SKM-1 (cell line): ENCODE data around the gene OTUD4.
"Not testable (repeated sequence)": the region's sequence is repeated elsewhere in the genome, so short reads cannot be mapped to it uniquely, and the experiment has no call there.

Experiments used
- DNase-seq: peaks from one replicate; lab custom pipeline; 2025; ENCODE audit not compliant: unreplicated experiment; lab: John Stamatoyannopoulos, UW

Gene OTUD4

DNA sequence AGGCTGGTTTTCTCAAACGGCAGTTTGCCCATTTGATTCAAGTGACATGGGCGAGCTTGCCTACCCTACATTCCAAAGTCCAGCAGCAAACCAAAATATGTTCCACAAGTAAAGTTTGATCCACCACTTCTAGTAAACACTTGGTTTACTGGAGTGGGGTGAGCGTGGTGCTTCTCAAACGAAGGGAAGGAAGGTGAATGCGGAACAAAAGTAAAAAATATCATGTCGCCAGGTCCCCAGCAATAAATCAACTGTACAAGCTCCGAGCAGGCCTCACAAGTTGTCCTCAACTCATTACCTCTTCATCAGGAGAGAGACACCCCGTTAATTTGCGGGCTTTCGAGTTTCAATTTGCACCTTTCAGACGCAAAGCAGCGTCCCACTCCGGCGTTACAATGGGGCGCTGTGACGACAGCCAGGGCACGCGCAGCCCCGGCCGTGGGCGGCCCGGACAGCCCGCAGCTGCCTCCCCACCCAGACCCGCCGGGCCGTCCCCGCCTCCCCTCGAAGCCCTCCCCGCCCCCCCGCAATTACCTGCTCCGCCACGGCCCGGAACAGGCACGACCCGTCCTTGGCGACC is 1.0 kb downstream of the OTUD4 start:
- DNase-seq, result peak; percentile 16

DNA sequence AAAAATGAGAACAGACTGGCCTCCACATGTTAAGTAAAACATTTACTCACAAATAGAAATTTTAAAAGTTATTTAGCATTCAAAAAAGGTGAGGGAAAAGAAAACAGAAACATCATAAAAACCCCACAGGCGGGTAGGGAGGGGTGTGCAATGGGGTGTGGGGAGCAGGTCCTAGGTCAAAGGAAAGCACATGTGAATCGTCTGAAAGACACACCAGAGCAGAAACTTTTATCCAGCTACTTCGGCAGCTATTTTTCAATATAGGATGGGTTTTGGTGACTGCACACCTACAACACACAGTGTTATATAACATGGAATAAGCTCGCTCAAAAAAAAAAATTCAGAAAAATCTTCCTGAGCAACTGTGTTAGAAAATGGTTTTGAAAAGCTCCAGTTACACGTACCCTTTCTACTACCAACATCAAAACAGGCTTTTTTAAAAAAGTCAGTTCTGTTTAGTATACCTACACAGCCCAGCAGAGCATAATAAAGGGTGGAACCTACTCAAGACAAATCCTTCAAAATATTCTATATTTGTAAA is 1.6 kb downstream of the OTUD4 start:
- DNase-seq, result no peak

DNA sequence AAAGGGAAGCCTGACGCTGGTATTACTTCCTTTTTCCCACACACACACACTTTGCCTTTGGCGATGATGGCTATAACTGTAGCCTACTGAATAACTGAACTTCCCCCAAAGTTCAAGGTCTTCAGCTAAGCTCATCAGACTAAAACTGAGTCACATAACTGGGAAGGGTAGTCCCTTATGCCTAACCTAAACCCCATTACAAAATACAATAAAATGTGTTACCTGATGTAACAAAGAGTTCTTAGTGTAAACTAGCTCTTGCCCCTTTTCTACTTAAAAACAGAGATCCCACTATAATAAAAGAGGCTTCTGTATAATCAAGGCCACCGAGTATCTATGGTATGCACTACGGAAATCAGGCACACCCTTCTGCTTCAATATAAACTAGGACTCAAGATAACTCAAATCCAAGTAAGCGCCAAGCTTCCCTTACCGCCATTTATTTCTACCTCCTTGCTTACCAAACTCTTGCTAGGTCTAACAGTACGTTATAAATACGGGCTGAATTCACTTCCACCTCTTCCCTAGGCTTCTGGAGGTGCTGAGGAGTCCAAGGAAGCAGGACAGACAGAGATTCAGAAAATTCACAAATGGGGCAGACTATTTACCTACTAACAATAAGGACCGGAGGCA is 2.4 kb downstream of the OTUD4 start:
- DNase-seq, result peak; percentile 55

DNA sequence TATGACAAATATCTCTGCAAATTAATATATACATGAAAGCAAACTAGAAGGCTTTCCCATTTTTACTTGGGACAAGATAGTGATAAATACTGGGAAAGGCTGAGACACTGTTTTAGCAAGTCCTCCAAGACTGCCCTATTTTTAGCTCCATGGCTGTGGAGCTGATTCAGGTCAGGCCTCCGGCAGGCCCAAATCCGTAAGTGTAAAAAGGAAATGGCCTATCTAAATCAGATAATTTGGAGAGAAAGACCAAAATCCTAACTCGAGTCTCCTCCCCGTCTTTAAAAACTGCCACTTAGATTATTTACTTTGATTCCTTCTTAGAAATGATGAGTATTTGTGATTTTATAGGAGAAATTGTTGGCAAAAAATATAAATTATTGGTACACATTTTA is 2.9 kb downstream of the OTUD4 start:
- DNase-seq, result no peak

DNA sequence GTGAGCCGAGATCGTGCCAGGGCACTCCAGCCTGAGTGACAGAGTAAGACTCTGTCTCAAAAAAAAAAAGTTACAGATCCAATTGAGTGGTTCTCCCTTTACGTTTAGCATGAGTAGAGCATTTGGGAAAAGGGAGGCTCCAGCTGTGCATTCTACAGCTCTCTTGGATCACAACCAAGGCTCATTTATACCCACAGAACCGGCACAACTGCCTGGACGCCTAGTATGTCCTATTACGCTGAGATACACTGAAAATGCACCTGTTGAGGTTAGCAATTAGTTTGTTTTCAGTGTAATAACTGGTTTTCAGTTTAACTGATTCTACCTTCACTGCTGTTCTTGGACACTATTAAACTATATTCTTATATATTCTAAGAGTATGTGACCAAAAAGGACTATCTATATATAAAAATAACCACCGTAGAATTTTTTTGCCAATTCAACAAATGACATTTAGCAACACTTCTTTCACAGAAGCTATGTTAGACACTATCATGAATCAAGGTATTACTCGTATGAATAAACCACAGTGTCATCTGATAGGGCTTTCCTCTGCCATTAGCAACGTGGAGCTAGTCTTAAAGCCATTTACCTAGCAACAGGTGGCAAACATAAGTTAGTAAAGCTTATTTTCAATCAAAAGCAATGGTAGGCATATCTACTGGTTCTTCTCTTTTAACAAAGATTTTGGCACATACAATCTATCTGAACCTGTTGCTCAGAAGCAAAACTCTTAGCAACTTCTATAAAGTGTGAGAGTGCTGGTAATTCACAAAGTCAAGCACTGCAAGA is 3.6 kb downstream of the OTUD4 start:
- no peak for DNase-seq

DNA sequence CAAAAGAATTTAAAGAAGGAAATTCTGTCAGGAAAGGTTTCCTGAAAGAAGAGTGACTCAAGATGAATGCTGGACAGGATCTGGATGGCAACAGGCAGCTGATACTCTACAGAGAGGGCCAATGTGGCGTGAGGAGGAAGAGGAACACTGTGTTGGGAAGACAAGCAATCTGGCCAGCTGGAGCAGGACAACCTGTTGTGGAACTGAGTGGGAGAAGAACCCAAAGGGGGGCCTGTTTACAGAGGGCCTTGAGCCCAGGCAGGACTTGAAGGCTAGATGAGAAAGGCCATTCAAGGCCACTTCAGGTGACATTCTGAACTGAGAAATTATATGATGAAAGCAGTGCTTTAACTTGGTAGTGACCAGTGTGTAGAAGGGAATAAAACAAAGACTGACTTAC is 8.5 kb downstream of the OTUD4 start:
- DNase-seq, result no peak

DNA sequence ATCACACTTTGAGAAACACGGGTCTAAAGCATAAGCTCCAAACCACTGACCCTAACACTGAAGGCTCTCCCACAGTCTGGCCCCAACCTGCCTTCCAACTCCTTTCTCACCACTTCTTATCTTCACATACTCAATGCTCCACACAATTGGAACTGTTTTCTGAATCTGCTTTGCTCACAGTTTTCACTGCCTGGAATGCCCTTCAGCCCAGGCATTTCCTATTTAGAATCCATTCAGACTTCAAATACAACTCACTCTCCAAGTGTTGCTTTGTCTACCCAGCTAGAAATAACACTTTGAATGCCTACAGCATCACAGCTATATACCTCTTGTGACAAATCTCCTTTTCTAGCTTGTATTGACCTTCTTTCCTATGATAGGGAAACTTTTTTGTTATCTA is 10.2 kb downstream of the OTUD4 start:
- no peak for DNase-seq

DNA sequence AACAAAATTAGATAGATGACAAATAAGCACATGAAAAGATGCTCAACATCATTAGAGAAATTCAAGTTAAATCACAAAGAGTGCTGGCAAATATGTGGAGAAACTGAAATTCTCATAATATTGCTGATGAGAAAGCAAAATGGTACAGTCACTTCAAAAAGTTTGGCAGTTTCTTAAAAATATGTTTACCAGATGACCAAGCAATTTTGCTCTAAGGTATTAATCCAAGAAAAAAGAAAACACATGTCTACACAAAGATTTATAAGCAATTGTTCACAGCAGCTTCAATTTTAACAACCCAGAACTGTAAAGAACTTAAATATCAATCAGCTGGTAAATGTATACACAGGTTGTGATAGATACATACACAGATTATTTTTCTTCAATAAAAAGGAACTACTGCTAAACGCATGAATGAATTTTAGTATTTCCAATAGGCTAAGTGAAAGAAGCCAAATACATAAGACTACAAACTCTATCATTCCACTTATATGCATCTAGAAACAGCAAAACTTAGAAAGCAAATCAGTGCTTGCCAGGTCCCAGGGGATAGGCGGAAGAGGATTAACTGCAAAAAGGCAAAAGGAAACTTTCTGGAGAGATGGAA is 11.7 kb downstream of the OTUD4 start:
- no peak for DNase-seq

DNA sequence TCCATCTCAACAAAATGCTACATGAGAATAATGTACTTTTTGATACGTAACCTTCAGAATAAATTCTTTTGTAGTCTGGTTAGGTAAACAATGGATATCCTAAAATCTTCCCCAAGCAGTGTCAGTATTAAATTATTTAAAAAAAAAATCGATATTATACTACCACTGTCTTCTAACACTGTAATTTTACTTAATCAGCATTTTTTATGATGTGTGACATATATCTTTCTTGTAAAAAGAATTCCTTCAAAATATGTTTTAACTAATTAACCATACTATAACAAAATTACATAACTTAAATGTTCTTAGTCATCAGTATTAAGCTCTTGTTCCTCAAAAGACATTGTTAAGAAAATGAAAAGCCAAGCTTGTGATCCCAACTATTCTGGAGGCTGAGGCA is 12.5 kb downstream of the OTUD4 start:
- DNase-seq, result no peak

DNA sequence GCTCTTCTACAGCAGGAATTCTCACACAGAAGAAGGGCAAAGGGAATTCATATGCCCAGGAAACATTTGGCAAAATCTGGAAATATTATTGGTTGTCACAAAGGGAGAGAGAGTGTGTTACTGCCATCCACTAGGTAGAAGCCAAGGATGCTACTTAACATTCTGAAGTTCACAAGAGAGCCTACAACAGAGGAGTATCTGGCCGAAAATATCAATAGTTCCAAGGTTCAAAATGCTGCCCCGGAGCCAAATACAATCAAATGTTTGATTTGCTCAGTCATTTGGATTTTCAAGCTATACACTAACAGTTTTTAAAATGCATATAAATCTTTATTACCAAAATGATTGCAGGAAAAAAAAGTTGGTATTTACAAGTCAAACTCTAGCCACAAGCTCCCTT is 18.8 kb downstream of the OTUD4 start:
- DNase-seq, result no peak

DNA sequence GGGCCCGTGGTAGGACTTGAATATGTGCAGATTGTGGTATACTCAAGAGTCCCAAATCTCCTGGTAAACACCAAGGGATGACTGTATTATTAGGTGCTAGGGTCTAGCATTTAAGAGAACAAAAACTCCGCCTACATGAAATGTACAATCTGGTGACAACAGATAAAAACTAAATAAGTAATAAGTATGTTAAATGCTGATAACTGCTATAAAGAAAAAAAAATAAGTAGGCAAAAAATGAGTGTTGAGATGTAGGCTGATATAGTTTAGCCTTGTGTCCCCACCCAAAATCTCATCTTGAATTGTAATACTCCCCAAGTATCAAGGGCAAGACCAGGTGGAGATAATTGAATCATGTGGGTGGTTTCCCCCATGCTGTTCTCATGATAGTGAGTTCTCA is 23.4 kb downstream of the OTUD4 start:
- no peak for DNase-seq

DNA sequence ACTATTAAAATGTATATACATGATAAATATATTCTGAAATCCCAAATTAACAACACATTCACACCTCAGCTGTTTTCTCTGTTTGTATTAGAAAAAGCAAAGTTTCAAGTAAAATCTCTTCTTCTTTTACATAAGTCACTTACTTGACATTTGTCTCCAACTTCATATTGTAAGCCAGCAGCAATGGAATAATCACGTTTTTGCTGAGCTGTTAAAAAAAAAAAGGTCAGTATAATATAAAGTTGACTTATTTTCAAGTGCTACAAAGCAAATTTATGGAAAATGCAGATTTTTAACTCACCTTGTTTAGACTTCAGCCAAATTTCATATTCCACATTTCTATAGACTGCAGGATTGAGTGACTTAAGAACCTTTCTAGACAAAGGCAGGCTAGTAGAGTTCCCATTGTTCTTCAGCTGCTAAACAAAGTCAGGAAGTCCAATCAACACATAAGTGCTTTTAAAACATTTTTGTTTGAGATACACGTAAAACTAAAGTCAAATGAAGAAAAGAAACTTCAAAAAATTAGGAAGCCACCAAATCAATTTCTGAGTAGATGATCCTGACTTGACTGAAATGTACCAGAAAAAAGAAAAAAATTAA is 25.0 kb downstream of the OTUD4 start:
- no peak for DNase-seq

DNA sequence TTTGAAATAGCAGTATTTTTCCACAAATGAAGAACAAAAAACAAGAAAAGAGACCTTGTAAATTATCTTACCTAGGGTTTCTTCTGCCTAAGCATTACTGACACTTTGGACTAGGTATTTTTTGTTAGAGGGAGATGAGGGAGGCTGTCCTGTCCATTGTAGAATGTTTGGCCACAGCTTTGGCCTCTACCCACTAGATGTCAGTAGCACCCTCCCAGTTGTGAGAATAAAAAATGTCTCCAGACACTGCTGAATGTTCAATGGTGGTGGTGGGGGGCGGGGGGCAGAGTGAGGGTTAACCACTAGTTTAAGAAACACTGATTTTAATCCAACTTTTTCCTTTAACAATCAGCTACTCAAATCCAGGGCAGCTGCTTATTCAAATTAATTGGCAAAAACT is 25.8 kb downstream of the OTUD4 start:
- DNase-seq, result no peak

DNA sequence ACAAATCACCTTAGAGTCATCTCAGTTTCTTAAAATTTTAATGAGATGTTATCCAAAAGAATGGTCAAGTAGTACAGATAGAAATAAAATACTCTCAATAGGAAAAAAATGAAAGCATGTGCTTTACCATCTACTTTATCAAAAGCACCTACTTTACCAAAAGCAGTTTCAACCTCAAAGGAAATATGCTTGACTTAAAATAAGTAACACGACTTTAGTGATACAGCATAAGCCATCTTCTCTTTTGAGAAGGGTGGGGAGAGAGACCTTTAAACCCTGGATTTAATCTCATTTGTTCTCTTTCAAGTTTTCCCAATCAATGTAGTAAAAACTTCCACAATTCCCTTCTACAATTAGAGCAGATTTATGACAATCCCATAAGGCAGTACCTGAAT is 26.5 kb downstream of the OTUD4 start:
- DNase-seq, result no peak

DNA sequence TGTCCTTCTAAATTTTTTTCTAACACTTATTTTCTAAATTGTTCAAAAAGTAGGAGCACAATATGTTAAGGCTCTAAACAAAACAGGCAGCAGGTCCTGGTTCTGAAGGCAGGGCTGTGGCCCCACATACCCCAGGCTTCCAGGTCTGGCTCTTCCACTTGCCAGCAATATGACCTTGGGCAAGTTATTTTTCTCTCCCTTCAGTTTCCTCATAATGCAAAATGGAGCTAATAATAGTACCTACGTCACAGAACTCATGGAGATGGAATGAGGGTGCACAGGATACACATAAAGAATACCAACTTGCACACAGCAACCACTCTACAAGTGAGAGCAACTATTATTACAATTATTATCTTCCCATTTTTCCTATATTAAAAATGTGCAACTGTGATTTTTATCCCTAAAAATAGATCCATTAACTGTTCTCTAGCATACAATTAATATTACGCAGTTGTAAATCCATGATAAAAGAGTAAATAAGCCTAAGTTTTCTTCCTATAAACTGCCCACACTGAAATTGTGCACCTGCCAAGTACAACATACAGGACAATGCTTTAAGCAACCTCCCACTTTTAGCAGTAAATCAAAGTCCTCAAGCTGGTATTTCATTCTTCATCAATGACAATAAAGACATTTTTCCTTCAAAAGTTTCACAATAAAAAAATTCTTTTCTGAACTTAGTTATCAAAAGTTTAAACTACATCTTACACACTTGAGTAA is 27.0 kb downstream of the OTUD4 start:
- no peak for DNase-seq

DNA sequence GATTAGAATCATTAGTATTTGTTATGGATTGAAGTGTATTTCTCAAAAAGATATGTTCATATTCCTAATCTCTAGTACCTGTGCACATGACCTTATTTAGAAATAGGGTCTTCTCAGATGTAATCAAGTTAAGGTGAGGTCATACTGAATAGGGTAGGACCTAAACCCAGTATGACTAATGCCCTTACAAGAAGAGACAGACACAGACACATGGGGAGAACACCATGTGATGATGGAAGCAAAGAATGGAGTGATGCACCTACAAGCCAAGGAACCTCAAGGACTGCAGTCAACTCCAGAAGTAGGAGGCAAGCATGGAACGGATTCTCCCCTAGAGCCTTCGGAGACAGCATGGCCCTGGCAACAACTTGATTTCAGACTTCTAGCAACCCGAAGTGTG is 31.4 kb downstream of the OTUD4 start:
- DNase-seq, result no peak

DNA sequence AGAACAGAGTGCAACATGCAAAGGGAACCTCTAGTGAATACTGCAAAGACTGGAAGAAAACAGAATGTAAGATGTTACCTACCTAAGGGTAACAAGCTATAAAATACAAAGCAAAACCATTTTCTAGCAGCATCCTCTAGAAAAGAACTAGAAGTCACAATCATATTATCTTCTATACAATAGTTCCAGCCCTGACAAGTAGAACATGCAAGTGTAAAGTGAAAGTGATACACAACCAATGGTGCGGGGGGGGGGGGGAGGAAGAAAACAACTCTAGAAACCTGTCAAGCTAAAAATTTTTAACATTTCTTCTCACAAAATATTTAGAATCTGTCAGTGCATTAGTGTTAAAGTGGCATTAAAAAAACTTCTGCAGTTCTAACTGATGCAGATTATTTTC is 44.2 kb downstream of the OTUD4 start:
- DNase-seq, result not testable (repeated sequence)

DNA sequence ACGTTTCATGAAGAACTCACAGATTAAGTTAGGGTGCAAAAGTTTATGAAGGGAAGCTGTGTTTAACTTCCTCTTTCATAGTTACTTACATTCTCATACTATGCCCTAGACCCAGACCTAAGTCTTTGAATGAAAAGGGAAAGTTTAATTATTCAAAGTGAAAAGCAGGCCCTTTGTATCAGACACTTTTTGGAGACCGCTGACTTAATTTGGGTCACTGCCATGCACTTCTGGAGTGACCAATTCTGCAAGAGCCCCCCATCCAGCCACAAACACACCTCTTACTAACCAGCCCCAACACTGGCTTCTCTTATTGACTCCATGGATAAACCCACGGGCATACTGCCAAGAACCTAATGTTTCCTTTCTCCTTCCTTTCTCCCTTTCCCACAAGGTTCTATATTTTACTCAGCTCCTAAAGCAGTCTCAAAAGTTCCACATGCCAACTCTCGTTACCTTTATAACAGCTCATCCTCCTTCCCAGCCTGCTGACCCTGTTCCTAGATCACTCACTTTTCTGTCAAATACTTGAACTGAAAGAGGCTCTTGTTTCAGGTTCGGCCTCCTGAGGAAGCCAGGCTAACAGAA is 47.8 kb downstream of the OTUD4 start:
- peak; percentile 23 for DNase-seq

DNA sequence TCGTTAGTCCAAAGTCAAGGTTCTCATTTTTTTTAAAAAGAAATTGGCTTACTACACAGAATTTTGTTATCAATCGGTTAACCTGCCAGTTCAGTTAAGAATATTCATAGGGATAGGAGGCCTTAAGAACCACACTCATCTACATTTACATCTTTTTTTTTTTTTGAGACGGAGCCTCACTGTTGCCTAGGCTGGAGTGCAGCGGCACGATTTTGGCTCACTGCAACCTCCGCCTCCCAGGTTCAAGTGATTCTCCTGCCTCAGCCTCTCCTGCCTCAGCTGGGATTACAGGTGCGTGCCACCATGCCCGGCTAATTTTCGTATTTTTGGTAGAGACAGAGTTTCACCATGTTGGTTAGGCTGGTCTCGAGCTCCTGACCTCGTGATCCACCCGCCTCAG is 48.5 kb downstream of the OTUD4 start:
- no peak for DNase-seq

DNA sequence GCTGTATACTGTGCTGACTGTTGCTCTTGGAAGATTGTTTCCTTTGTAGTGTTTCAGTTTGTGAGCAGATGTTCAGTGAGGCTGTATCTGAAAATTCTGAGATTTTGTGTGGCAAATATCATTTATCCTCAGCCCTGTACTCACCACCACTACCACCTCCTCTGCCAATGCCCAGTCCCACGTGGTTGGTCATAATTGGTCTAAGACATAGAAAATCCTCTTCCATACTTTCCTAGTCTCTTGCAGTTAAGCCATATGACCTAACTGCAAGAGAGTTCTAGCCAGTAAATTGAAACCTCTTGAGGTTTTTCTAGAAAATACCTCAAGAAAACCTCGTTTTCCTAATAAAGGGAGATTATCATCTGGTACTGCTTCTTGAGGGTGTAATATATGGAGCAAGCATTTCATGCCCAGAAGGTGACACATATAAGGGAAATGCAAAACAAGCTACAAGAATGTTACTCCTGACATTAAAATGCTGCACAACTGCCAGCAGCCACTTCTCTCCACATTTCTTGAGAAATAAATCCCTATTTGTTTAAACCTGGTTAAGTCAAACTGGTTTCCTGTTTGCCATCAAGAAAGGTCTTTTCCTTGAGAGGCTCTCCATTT is 49.5 kb downstream of the OTUD4 start:
- no peak for DNase-seq
